ENCODE results near the gene RUNX1.

RUNX1 gene

GRCh38 chr21:34988625-34989024 lies 60.5 kb downstream of the RUNX1 start:
- peaks cover 41% of the 10 kb centered on the region for H3K4me1 ChIP-seq (ENCODE audit: low read length)
- H3K9ac ChIP-seq (ENCODE audit: low read length), result no peak overlapping the region

GRCh38 chr21:34988139-34988538 lies 61.0 kb downstream of the RUNX1 start:
- H2AFZ ChIP-seq (ENCODE audit: low read depth, low read length), result no peak overlapping the region
- H3K79me2 ChIP-seq (ENCODE audit: low read length), result peaks cover 4% of the 10 kb centered on the region; the same call in 1 of the 2 replicates
- H3K27me3 ChIP-seq (ENCODE audit: low read depth, low read length), result 0 out of 2 replicates have a peak, but pooled peaks cover 3% of the 10 kb centered on the region
- no peak overlapping the region for H3K4me2 ChIP-seq (ENCODE audit: low read length)
- H3K27ac ChIP-seq (ENCODE audit: low read length), result no peak overlapping the region
- no peak overlapping the region for H3K9ac ChIP-seq (ENCODE audit: low read length)
- peaks cover 81% of the 10 kb centered on the region for H4K20me1 ChIP-seq (ENCODE audit: insufficient read depth, low read length)
- no peaks in the 10 kb centered on the region for H3K9me3 ChIP-seq (ENCODE audit: insufficient read depth, low read length)
- no peak overlapping the region for H3K4me3 ChIP-seq (ENCODE audit: low read length)
- peaks cover 5% of the 10 kb centered on the region for H3K36me3 ChIP-seq (replicated peaks; ENCODE audit: low read depth, low read length)
- peaks cover 41% of the 10 kb centered on the region for H3K4me1 ChIP-seq (ENCODE audit: low read length)
- TF ChIP-seq CTCF (IDR thresholded peaks at IDR 0.05; ENCODE audit: low read depth, low read length) (no peak), EZH2phosphoT487 (IDR thresholded peaks at IDR 0.05; ENCODE audit: low read depth) (no peak)

More at GRCh38 chr21:34988625-34989024, 60.5 kb downstream of the RUNX1 start:
- H3K4me2 ChIP-seq (ENCODE audit: low read length), result no peak overlapping the region
- H3K27me3 ChIP-seq (ENCODE audit: low read depth, low read length), result 0 out of 2 replicates have a peak, but pooled peaks cover 3% of the 10 kb centered on the region
- H3K9me3 ChIP-seq (ENCODE audit: insufficient read depth, low read length), result no peaks in the 10 kb centered on the region
- no peak overlapping the region for H3K4me3 ChIP-seq (ENCODE audit: low read length)
- H3K79me2 ChIP-seq (ENCODE audit: low read length), result peaks cover 4% of the 10 kb centered on the region; the same call in 1 of the 2 replicates
- H4K20me1 ChIP-seq (ENCODE audit: insufficient read depth, low read length), result peaks cover 81% of the 10 kb centered on the region
- no peak overlapping the region for H2AFZ ChIP-seq (ENCODE audit: low read depth, low read length)
- peaks cover 5% of the 10 kb centered on the region for H3K36me3 ChIP-seq (replicated peaks; ENCODE audit: low read depth, low read length)
- H3K27ac ChIP-seq (ENCODE audit: low read length), result no peak overlapping the region
- no peak for TF ChIP-seq CTCF (IDR thresholded peaks at IDR 0.05; ENCODE audit: low read depth, low read length)
- TF ChIP-seq EZH2phosphoT487 (IDR thresholded peaks at IDR 0.05; ENCODE audit: low read depth), result no peak

GRCh38 chr21:34987501-34988072 lies 61.5 kb downstream of the RUNX1 start:
- Histone ChIP-seq H3K36me3 (replicated peaks; ENCODE audit: low read depth, low read length) (peaks cover 9% of the 10 kb centered on the region), H4K20me1 (ENCODE audit: insufficient read depth, low read length) (peaks cover 81% of the 10 kb centered on the region), H3K9ac (ENCODE audit: low read length) (no peak overlapping the region), H3K9me3 (ENCODE audit: insufficient read depth, low read length) (no peaks in the 10 kb centered on the region), H2AFZ (ENCODE audit: low read depth, low read length) (no peak overlapping the region), H3K4me1 (ENCODE audit: low read length) (peaks cover 46% of the 10 kb centered on the region), H3K27me3 (ENCODE audit: low read depth, low read length) (0 out of 2 replicates have a peak, but pooled peaks cover 3% of the 10 kb centered on the region), H3K27ac (ENCODE audit: low read length) (no peak overlapping the region), H3K4me3 (ENCODE audit: low read length) (peak overlapping the region; percentile 31), H3K4me2 (ENCODE audit: low read length) (peak overlapping the region; percentile 60), H3K79me2 (ENCODE audit: low read length) (peaks cover 4% of the 10 kb centered on the region; the same call in 1 of the 2 replicates)
- TF ChIP-seq EZH2phosphoT487 (IDR thresholded peaks at IDR 0.05; ENCODE audit: low read depth) (no peak), CTCF (IDR thresholded peaks at IDR 0.05; ENCODE audit: low read depth, low read length) (no peak)

GRCh38 chr21:34986561-34987500 lies 62.3 kb downstream of the RUNX1 start:
- Histone ChIP-seq H3K9ac (ENCODE audit: low read length) (no peak overlapping the region), H3K4me1 (ENCODE audit: low read length) (peaks cover 46% of the 10 kb centered on the region), H3K27me3 (ENCODE audit: low read depth, low read length) (0 out of 2 replicates have a peak, but pooled peaks cover 3% of the 10 kb centered on the region), H3K9me3 (ENCODE audit: insufficient read depth, low read length) (no peaks in the 10 kb centered on the region), H4K20me1 (ENCODE audit: insufficient read depth, low read length) (peaks cover 81% of the 10 kb centered on the region), H2AFZ (ENCODE audit: low read depth, low read length) (no peak overlapping the region), H3K4me3 (ENCODE audit: low read length) (peak overlapping the region; percentile 31), H3K27ac (ENCODE audit: low read length) (no peak overlapping the region), H3K4me2 (ENCODE audit: low read length) (peak overlapping the region; percentile 60), H3K36me3 (replicated peaks; ENCODE audit: low read depth, low read length) (peaks cover 9% of the 10 kb centered on the region), H3K79me2 (ENCODE audit: low read length) (0 out of 2 replicates have a peak, but pooled peaks cover 4% of the 10 kb centered on the region)
- TF ChIP-seq EZH2phosphoT487 (IDR thresholded peaks at IDR 0.05; ENCODE audit: low read depth) (no peak), CTCF (IDR thresholded peaks at IDR 0.05; ENCODE audit: low read depth, low read length) (no peak)
